Neural progenitor cell (in vitro differentiated cells): ENCODE measurements around the gene SPEN.

Experiments
- CTCF ChIP-seq: fragments of 200-600 bp; sonication (generic); IDR thresholded peaks from 2 replicates; pipeline ENCODE4 v1.5.1; 2017; ENCODE audit warnings: antibody characterized with exemption, mild to moderate bottlenecking
- EZH2 ChIP-seq: fragments of 200-600 bp; sonication (generic); IDR thresholded peaks from 2 replicates; pipeline ENCODE4 v1.6.1; 2017; ENCODE audit warnings: antibody characterized with exemption, mild to moderate bottlenecking, moderate library complexity
- EZH2phosphoT487 ChIP-seq: fragments of 200-600 bp; sonication (generic); IDR thresholded peaks from 2 replicates; pipeline ENCODE4 v1.6.1; 2017; ENCODE audit warnings: antibody characterized with exemption

DNA sequence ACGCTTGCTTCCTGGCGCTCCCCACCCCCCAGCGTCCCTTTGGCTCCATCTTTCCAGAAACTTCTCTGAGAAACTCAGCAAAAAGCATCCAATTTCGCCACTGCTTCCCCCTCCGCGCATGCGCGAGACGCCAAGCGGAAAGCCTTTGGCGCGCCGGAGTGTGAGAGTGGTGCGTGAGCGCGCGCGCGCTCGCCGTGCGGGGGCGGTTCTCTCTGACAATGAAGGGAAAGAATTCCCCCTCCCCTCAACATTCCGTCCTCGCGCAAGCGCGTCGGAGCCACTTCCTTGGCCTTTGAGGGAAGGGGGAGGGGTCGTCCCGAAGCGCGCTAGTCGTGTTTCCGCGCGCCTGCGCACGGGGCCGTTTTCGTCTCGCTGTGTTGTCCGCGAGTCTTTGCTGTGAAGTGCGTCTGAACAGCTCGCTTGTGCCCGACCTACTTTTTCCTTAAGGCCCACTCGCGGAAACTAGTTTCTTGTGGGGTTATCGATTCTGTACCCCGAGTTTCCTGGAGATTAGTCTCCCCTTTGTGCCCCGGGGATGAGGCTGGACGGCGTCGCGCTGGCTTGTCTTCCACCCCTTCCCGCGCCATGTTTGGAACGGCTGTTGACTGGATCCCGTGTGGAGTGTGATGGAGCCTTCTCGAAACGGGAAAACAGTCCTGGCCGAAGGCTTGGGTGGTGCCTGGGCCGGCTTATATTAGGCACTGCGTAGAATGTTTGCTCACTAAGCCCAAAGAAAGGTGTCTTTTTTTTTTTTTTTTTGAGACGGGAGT is 11.6 kb upstream of the SPEN start:
- TF ChIP-seq CTCF (no peak), EZH2 (no peak), EZH2phosphoT487 (no peak)
